ENCODE measurements around the gene CARD10. TPM values are rescaled to one million over a fixed set of nuclear protein-coding genes. Genes with fewer than 3 reads are reported as not detected.

Gene CARD10
- total RNA-seq, 3 donors from 2014 or later (not counting 1 experiment from before 2014, with no cell fraction given) = 0.09 to 0.16 (median 0.10) TPM

GRCh38 chr22:37467391-37467955 lies 51.7 kb downstream of the CARD10 start:
- Histone ChIP-seq H3K9me3 (ENCODE audit: control insufficient read depth, insufficient read depth, low read length) (no peaks in the 10 kb centered on the region), H3K4me3 (ENCODE audit: low read length) (no peak overlapping the region), H3K27me3 (ENCODE audit: control insufficient read depth, insufficient read depth, low read length) (no peaks in the 10 kb centered on the region), H3K27ac (ENCODE audit: low read length) (no peak overlapping the region), H3K4me1 (ENCODE audit: control insufficient read depth, insufficient read depth, low read length) (no peaks in the 10 kb centered on the region), H3K36me3 (ENCODE audit: control insufficient read depth, insufficient read depth, low read length) (peaks cover 35% of the 10 kb centered on the region)
- DNase-seq (no peak), ATAC-seq (no peak)
- WGBS (ENCODE audit: insufficient coverage) = 93% methylated on average over 14 of the region's 14 CpGs
- no peak overlapping the region for H3K4me3 Mint-ChIP-seq
- intact Hi-C loops (cut with micrococcal nuclease) = no loop called here
- H3K4me1 Mint-ChIP-seq = peaks cover 8 to 13% of the 10 kb centered on the region in 2 donors
- no peaks in the 10 kb centered on the region for H3K9me3 Mint-ChIP-seq
- no peak overlapping the region for H3K27ac Mint-ChIP-seq
- no peaks in the 10 kb centered on the region for H3K27me3 Mint-ChIP-seq (ENCODE audit: low read depth in 2 of 2)
- no peak for TF ChIP-seq CTCF (IDR thresholded peaks at IDR 0.05)
- no peaks in the 10 kb centered on the region for H3K36me3 Mint-ChIP-seq

GRCh38 chr22:37464181-37464580 lies 55.0 kb downstream of the CARD10 start:
- no peaks in the 10 kb centered on the region for H3K9me3 ChIP-seq (ENCODE audit: control insufficient read depth, insufficient read depth, low read length)
- H3K27ac ChIP-seq (ENCODE audit: low read length) = no peak overlapping the region
- H3K36me3 ChIP-seq (ENCODE audit: control insufficient read depth, insufficient read depth, low read length) = peaks cover 20% of the 10 kb centered on the region
- Mint-ChIP-seq H3K4me1 (peaks cover 0 to 9% of the 10 kb centered on the region in 2 donors), H3K4me3 (no peak overlapping the region), H3K27ac (no peak overlapping the region), H3K36me3 (no peaks in the 10 kb centered on the region), H3K27me3 (ENCODE audit: low read depth in 2 of 2) (no peaks in the 10 kb centered on the region), H3K9me3 (no peaks in the 10 kb centered on the region)
- no peak for ATAC-seq
- H3K27me3 ChIP-seq (ENCODE audit: control insufficient read depth, insufficient read depth, low read length) = no peaks in the 10 kb centered on the region
- no peak for TF ChIP-seq CTCF (IDR thresholded peaks at IDR 0.05)
- 31% methylated on average over 3 of the region's 4 CpGs for WGBS (ENCODE audit: insufficient coverage)
- intact Hi-C loops (cut with micrococcal nuclease) = no loop called here
- no peak for DNase-seq
- H3K4me3 ChIP-seq (ENCODE audit: low read length) = no peak overlapping the region
- H3K4me1 ChIP-seq (ENCODE audit: control insufficient read depth, insufficient read depth, low read length) = no peaks in the 10 kb centered on the region

GRCh38 chr22:37462983-37463382 lies 56.2 kb downstream of the CARD10 start:
- Histone ChIP-seq H3K4me1 (ENCODE audit: control insufficient read depth, insufficient read depth, low read length) (no peaks in the 10 kb centered on the region), H3K27me3 (ENCODE audit: control insufficient read depth, insufficient read depth, low read length) (no peaks in the 10 kb centered on the region), H3K36me3 (ENCODE audit: control insufficient read depth, insufficient read depth, low read length) (peaks cover 15% of the 10 kb centered on the region), H3K4me3 (ENCODE audit: low read length) (no peak overlapping the region), H3K9me3 (ENCODE audit: control insufficient read depth, insufficient read depth, low read length) (no peaks in the 10 kb centered on the region), H3K27ac (ENCODE audit: low read length) (no peak overlapping the region)
- ATAC-seq = no peak
- 47% methylated on average over 3 of the region's 5 CpGs for WGBS (ENCODE audit: insufficient coverage)
- Mint-ChIP-seq H3K36me3 (no peaks in the 10 kb centered on the region), H3K9me3 (no peaks in the 10 kb centered on the region), H3K27ac (no peak overlapping the region), H3K4me1 (peaks cover 0 to 9% of the 10 kb centered on the region in 2 donors), H3K27me3 (ENCODE audit: low read depth in 2 of 2) (no peaks in the 10 kb centered on the region), H3K4me3 (no peak overlapping the region)
- TF ChIP-seq CTCF (IDR thresholded peaks at IDR 0.05) = no peak
- intact Hi-C loops (cut with micrococcal nuclease) = no loop called here
- peak in 1 of 2 donors; percentile 36 for DNase-seq

- no peak for TF ChIP-seq CTCF (IDR thresholded peaks at IDR 0.05)
- no peak overlapping the region for H3K4me3 Mint-ChIP-seq
- H3K9me3 ChIP-seq (ENCODE audit: control insufficient read depth, insufficient read depth, low read length) = no peaks in the 10 kb centered on the region
- peaks cover 15% of the 10 kb centered on the region for H3K36me3 ChIP-seq (ENCODE audit: control insufficient read depth, insufficient read depth, low read length)
- no peak overlapping the region for H3K27ac Mint-ChIP-seq
- no peaks in the 10 kb centered on the region for H3K27me3 Mint-ChIP-seq (ENCODE audit: low read depth in 2 of 2)
- intact Hi-C loops (cut with micrococcal nuclease) = no loop called here
- no peak overlapping the region for H3K4me3 ChIP-seq (ENCODE audit: low read length)
- DNase-seq = no peak
- peaks cover 2 to 11% of the 10 kb centered on the region in 2 donors for H3K4me1 Mint-ChIP-seq
- H3K9me3 Mint-ChIP-seq = no peaks in the 10 kb centered on the region
- WGBS (ENCODE audit: insufficient coverage) = 88% methylated on average over 5 of the region's 5 CpGs
- H3K4me1 ChIP-seq (ENCODE audit: control insufficient read depth, insufficient read depth, low read length) = no peaks in the 10 kb centered on the region
- H3K27me3 ChIP-seq (ENCODE audit: control insufficient read depth, insufficient read depth, low read length) = no peaks in the 10 kb centered on the region
- no peak for ATAC-seq
- H3K36me3 Mint-ChIP-seq = no peaks in the 10 kb centered on the region
- H3K27ac ChIP-seq (ENCODE audit: low read length) = no peak overlapping the region
Observed at GRCh38 chr22:37462436-37462835, 56.8 kb downstream of the CARD10 start.

Measured in natural killer cell (primary cell).